Astrocyte of the spinal cord (primary cell): ENCODE results near the gene RBMXL3.
A peak's percentile ranks its signal among the peaks of the same experiment; 100 is the strongest.

ENCODE experiments used
- DNase-seq: peaks from one replicate; pipeline ENCODE4 v3.0.0; 2011; ENCODE audit warnings: low read depth, low spot score
- H3K4me3 ChIP-seq: 2 replicates; pipeline ENCODE4 v1.5.1; 2011; ENCODE audit warnings: low read depth, mild to moderate bottlenecking, low read length, moderate library complexity
- in situ Hi-C: cut with HindIII; loops from 2 replicates; pipeline ENCODE4 v1.10.0; 2017; ENCODE audit warnings: low sequenced_read_pairs
- TF ChIP-seq, protein P1 (sequence below): IDR thresholded peaks from 2 replicates; pipeline ENCODE4 v1.5.1; 2012; ENCODE audit warnings: low read depth, mild to moderate bottlenecking, low read length, inconsistent platforms

Gene RBMXL3

GRCh38 chrX:115189110-115189509, at the start of gene RBMXL3:
Gene RBMXL3 (plus strand): TSS chrX:115189410. CDS start chrX:115189442, 32 bp downstream.
- no peak for DNase-seq
- in situ Hi-C loops, result no loop called here
- TF ChIP-seq, protein P1, sequence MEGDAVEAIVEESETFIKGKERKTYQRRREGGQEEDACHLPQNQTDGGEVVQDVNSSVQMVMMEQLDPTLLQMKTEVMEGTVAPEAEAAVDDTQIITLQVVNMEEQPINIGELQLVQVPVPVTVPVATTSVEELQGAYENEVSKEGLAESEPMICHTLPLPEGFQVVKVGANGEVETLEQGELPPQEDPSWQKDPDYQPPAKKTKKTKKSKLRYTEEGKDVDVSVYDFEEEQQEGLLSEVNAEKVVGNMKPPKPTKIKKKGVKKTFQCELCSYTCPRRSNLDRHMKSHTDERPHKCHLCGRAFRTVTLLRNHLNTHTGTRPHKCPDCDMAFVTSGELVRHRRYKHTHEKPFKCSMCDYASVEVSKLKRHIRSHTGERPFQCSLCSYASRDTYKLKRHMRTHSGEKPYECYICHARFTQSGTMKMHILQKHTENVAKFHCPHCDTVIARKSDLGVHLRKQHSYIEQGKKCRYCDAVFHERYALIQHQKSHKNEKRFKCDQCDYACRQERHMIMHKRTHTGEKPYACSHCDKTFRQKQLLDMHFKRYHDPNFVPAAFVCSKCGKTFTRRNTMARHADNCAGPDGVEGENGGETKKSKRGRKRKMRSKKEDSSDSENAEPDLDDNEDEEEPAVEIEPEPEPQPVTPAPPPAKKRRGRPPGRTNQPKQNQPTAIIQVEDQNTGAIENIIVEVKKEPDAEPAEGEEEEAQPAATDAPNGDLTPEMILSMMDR, result no peak
- H3K4me3 ChIP-seq, result no peak within 1 kb of the TSS

GRCh38 chrX:115142057-115142456, 47.2 kb upstream of the RBMXL3 start:
- in situ Hi-C loops, result no loop called here
- no peak overlapping the region for H3K4me3 ChIP-seq
- no peak for DNase-seq
- TF ChIP-seq, protein P1, result no peak

DNA sequence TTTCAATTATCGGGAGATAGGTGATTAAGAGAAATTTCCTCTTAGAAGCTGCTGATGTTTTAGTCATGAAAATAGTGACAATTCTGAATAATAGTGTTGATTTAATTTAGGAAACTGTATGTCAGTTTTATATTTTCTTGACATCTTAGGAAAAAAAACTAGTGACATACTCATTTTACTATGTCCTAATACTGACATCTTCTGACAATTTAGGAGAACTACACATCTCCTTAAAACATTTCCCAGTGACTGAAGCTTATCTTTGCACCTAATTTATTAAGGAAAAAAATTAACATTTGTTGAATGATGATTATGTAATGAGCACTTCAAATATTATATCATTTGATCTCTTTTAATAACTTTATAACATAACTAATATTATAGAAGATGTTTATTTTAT, 42.0 kb upstream of the RBMXL3 start:
- H3K4me3 ChIP-seq, result no peak overlapping the region
- peak; percentile 29 for DNase-seq
- TF ChIP-seq, protein P1, result peak; percentile 44
- in situ Hi-C loops, result no loop called here

DNA sequence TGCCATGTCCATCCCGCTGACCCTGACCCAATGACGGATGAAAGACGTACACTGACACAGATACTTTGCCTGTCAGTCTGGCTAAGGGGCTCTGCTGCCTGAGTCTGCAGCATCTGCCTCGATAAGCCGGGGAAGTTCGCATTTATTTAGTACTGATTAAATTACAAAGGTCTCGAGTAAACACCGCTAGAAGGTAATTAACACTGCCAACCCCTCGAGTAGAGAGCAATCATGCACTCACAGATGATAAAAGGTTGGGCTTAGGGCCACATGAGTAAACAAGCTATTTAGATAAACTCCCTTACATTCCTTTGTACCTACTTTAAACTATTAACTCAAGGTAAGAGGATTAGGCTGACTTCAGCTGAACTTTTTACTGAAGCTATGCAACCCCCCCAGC, 16.0 kb upstream of the RBMXL3 start:
- DNase-seq, result no peak
- H3K4me3 ChIP-seq, result no peak overlapping the region
- in situ Hi-C loops, result no loop called here

GRCh38 chrX:115174548-115174947, 14.7 kb upstream of the RBMXL3 start:
- DNase-seq, result no peak
- in situ Hi-C loops, result no loop called here
- H3K4me3 ChIP-seq, result no peak overlapping the region
- TF ChIP-seq, protein P1, result no peak

More for the DNA sequence above, 16.0 kb upstream of the RBMXL3 start:
- TF ChIP-seq, protein P1, result no peak

DNA sequence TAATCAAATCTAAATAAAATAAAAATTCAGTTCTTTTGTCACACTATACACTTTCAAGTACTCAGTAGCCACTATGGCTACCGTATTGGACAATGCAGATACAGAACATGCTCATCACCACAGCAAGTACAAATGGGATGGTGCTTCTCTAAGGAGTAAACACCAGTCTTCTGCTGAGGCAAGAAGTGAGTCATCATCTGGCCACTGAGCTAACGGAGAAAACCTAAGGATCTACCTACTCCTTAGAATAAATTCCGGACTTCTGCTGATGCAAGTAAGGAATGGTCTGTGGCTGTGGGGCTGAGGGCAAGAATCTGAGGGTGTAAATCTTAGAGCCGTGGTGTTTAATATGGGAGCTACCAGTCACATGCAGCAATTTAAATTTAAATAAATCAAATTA, 11.3 kb upstream of the RBMXL3 start:
- TF ChIP-seq, protein P1, result no peak
- in situ Hi-C loops, result no loop called here
- DNase-seq, result peak; percentile 4
- no peak overlapping the region for H3K4me3 ChIP-seq

DNA sequence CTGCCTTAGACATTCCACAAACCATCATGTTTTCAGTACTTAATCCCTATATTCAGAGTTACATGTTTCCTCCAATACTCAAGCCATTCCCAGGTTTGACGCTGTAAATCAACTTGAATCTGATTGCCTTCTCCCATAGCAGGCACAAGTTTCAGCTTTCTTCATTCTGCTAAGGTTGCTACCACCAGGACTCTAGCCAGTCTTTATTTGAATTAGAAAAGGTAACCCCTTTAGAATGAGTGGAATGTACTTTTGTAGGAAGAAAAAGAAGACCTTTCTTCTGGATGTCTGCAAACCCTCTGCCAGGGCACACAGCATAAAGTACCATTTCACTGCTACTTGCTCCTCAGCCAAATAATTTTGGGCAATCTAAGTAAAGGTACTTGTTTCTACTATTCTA, 10.7 kb upstream of the RBMXL3 start:
- no peak for DNase-seq
- in situ Hi-C loops, result no loop called here
- no peak overlapping the region for H3K4me3 ChIP-seq
- TF ChIP-seq, protein P1, result no peak
